Cardiac muscle cell (in vitro differentiated cells and primary cell): ENCODE data around the gene INS. TPM values are rescaled to one million over a fixed set of nuclear protein-coding genes. Genes with fewer than 3 reads are reported as not detected.
A peak's percentile ranks its signal among the peaks of the same experiment; 100 is the strongest.

Experiments used
- DNase-seq, 2 donors: peaks; one replicate each; pipeline versions ENCODE4 v3.0.0 to v3.0.0-alpha.2; 2010 to 2017; ENCODE audit warnings: low read depth in 1 of 2, low spot score in 1 of 2
- H3K27ac ChIP-seq: fragments of 200-600 bp; sonication (generic); 2 replicates; pipeline ENCODE4 v1.5.1; 2016
- H3K27me3 ChIP-seq: fragments of 200-600 bp; sonication (generic); 2 replicates; pipeline ENCODE4 v1.6.0; 2016; ENCODE audit warnings: control low read depth
- H3K36me3 ChIP-seq: fragments of 200-600 bp; sonication (generic); 2 replicates; pipeline ENCODE4 v1.5.1; 2016; ENCODE audit warnings: control low read depth
- H3K4me1 ChIP-seq: fragments of 200-600 bp; sonication (generic); 2 replicates; pipeline ENCODE4 v1.8.1; 2017; ENCODE audit warnings: low read depth, mild to moderate bottlenecking, mixed run types
- H3K4me3 ChIP-seq: fragments of 200-600 bp; sonication (generic); 2 replicates; pipeline ENCODE4 v1.5.1; 2016; ENCODE audit warnings: mild to moderate bottlenecking
- H3K9me3 ChIP-seq: fragments of 200-600 bp; sonication (generic); 2 replicates; pipeline ENCODE4 v1.5.1; 2017; ENCODE audit warnings: low read depth, mild to moderate bottlenecking, control low read depth
- CTCF ChIP-seq: IDR thresholded peaks from 2 replicates; pipeline ENCODE4 v1.5.1; 2012; ENCODE audit warnings: low read depth, mild to moderate bottlenecking, low read length
- polyA plus RNA-seq: library from polyadenylated mRNA; unstranded; fragments of >200 nt; fragmentation: Nextera tagmentation; extraction: Ambion mirVana; gene quantifications from 2 replicates; pipeline ENCODE4 v1.2.1, GENCODE V29; 2016
- total RNA-seq: library from RNA; depleted of rRNA; stranded (reverse); fragments of >200 nt; gene quantifications from 2 replicates; pipeline ENCODE4 v1.2.3, GENCODE V29; 2016

Gene INS
- total and polyA plus RNA-seq, 2 experiments from 2014 or later, result not detected

- Histone ChIP-seq H3K9me3 (no peaks in the 10 kb centered on the region), H3K4me3 (no peak overlapping the region), H3K36me3 (no peaks in the 10 kb centered on the region), H3K4me1 (no peaks in the 10 kb centered on the region), H3K27me3 (no peaks in the 10 kb centered on the region), H3K27ac (no peak overlapping the region)
- no peak for TF ChIP-seq CTCF
- DNase-seq, result peak in 1 of 2 donors; percentile 29
Observed at GRCh38 chr11:2175659-2176058, 14.7 kb upstream of the INS start.

GRCh38 chr11:2174361-2174760, 13.4 kb upstream of the INS start:
- no peaks in the 10 kb centered on the region for H3K4me1 ChIP-seq
- TF ChIP-seq CTCF, result no peak
- H3K27ac ChIP-seq, result no peak overlapping the region
- no peak overlapping the region for H3K4me3 ChIP-seq
- H3K9me3 ChIP-seq, result no peaks in the 10 kb centered on the region
- no peak for DNase-seq
- H3K27me3 ChIP-seq, result no peaks in the 10 kb centered on the region
- H3K36me3 ChIP-seq, result no peaks in the 10 kb centered on the region

GRCh38 chr11:2173761-2174160, 12.8 kb upstream of the INS start:
- Histone ChIP-seq H3K9me3 (no peaks in the 10 kb centered on the region), H3K27ac (no peak overlapping the region), H3K4me1 (no peaks in the 10 kb centered on the region), H3K36me3 (no peaks in the 10 kb centered on the region), H3K27me3 (no peaks in the 10 kb centered on the region), H3K4me3 (no peak overlapping the region)
- TF ChIP-seq CTCF, result no peak
- no peak for DNase-seq

GRCh38 chr11:2173150-2173693, 12.2 kb upstream of the INS start:
- Histone ChIP-seq H3K27ac (no peak overlapping the region), H3K4me1 (no peaks in the 10 kb centered on the region), H3K27me3 (no peaks in the 10 kb centered on the region), H3K9me3 (no peaks in the 10 kb centered on the region), H3K36me3 (no peaks in the 10 kb centered on the region), H3K4me3 (no peak overlapping the region)
- peak; percentile 52 for TF ChIP-seq CTCF
- no peak for DNase-seq

- Histone ChIP-seq H3K27ac (no peak overlapping the region), H3K27me3 (no peaks in the 10 kb centered on the region), H3K36me3 (no peaks in the 10 kb centered on the region), H3K4me1 (no peaks in the 10 kb centered on the region), H3K9me3 (no peaks in the 10 kb centered on the region), H3K4me3 (no peak overlapping the region)
- DNase-seq, result no peak
- no peak for TF ChIP-seq CTCF
Observed at GRCh38 chr11:2172676-2173075, 11.7 kb upstream of the INS start.

GRCh38 chr11:2171591-2172003, 10.6 kb upstream of the INS start, which contains the start of gene TH:
Gene TH, minus strand, starts transcription at chr11:2171815. Its CDS starts 29 bp downstream, at chr11:2171786.
- H3K36me3 ChIP-seq, result no peaks in the 10 kb centered on the region
- H3K27me3 ChIP-seq, result no peaks in the 10 kb centered on the region
- DNase-seq, result no peak
- H3K9me3 ChIP-seq, result no peaks in the 10 kb centered on the region
- H3K27ac ChIP-seq, result no peak within 1 kb of the TSS
- no peak within 1 kb of the TSS for H3K4me3 ChIP-seq
- H3K4me1 ChIP-seq, result no peaks in the 10 kb centered on the region
- TF ChIP-seq CTCF, result no peak
